Left colon (tissue), 2 donors: ENCODE measurements around the gene ZNF784. TPM values are rescaled to one million over a fixed set of nuclear protein-coding genes. Genes with fewer than 3 reads are reported as not detected.

Experiments used
- ATAC-seq: fragments of 200-7000 bp; cut with Tn5 transposase; one replicate; pipeline ENCODE4 v1.9.1; 2020; ENCODE audit warnings: mild to moderate bottlenecking, moderate library complexity
- DNase-seq, 2 donors: peaks; one replicate each; pipeline ENCODE4 v3.0.0-alpha.2; 2020
- intact Hi-C, 2 donors: fragments of 100-400 bp; cut with DNase I in 1 of 2; cut with micrococcal nuclease in 1 of 2; formaldehyde crosslinking; loops; one replicate each; pipeline versions ENCODE4 v1.11.2 to v1.14.0; 2022; cut with DNase I, micrococcal nuclease
- long read RNA-seq: library from polyadenylated mRNA; unstranded; transcript quantifications from one replicate; pipeline ENCODE4 v2.0.0, GENCODE V29; 2021
- total RNA-seq, 2 donors: library from RNA; stranded (reverse); fragmentation: NEBNext Ultra II Directional; extraction: Animal tissue kit (Norgen Biotek cat#: 25700); gene quantifications; one replicate each; pipeline ENCODE4 v1.2.1, GENCODE V29; 2021
- donor health status: DM: no; HTN: no; CAD: no.
- donor health status: DM: yes; HTN: yes; CAD: no.

Gene ZNF784, protein sequence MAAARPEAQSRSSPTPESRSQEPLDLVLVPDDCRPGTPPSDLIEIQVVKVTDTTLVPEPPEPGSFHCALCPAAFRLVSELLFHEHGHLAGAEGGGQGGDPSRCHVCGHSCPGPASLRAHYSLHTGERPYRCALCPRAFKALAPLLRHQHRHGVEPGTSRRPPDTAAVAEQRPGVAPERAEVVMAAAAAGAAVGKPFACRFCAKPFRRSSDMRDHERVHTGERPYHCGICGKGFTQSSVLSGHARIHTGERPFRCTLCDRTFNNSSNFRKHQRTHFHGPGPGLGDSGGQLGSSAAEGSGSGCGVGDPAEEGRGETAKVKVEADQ
- 10 to 100 TPM in 1 of 2 donors, 1 to 10 TPM in 1; 8.6 to 11.6 TPM for total RNA-seq
- long read RNA-seq, partial matches to known transcripts, result 0 of 5 reads
- long read RNA-seq, other reads (novel, unspliced or antisense), result 3 of 5 reads

DNA sequence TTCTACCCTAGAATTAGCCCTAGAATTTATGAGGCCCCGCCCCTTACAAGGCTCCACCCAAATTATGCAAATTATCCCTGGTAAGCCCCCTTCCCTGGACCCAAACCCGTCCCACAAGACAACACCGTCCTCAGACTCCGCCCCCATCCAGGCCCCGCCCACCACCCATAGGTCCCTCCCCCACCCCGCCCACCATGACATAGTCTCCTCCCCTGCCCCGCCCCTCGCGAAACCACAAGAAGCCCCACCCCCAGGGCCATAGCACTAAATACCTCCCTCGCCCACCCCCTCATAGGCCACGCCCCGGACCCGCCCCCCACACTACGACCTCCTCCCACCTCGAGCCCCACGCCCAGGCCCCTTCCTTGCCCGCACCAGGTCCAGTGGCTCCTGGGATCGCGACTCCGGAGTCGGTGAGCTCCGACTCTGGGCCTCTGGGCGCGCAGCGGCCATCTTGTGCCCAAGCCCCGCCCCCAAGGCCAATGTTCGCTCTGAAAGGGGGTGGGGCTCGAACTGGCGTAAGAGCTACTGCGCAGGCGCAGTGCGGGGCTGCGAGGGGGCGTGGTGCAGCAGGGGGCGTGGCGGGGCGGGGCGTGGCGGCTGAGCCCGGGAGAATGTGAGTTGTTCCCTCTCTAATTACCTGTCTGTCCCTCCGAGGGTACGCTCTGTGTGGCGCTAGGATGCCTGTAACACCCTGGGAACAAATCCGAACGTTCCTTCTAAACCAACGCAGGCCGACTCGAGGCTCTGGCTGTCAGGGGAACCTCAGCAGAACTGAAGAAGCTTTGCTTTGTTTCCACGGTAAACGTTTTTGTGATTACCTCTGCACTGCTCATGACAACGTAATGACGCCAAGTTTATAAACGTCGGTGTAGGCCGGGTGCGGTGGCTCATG is at the start of gene ZNF784:
TSS of gene ZNF784 (minus strand) at position 458 of the 895 bp plus-strand sequence. CDS start at position 453, 5 bp downstream.
- ATAC-seq, result peak; percentile 91
- DNase-seq, result peak; percentile 85 to 94
- intact Hi-C loops, result no loop called here

- no peak for DNase-seq
- intact Hi-C loops, result no loop called here
- ATAC-seq, result no peak
Observed at GRCh38 chr19:55673889-55674288, 49.5 kb upstream of the ZNF784 start.

DNA sequence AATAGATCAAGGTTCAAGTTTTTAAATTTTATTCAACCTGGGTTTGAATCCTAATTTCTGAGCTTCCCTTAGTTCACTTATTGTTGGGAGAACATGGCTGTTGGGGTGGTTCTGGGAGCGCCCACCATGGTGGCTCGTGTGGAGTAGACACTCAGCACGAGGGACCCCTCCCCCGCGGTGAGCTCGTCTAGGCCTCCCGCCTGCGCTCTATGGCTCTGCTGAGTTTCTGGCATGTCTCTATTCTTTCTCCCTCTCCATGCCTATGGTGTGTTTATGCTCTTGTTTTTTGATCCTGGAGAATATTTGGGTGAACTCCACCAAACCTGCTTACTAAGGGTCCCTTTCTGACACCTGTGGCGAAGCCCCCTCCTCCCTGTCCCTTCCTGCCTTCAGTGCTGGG is 49.1 kb upstream of the ZNF784 start:
- intact Hi-C loops, result no loop called here
- DNase-seq (no peak), ATAC-seq (no peak)

GRCh38 chr19:55672418-55672817 is 48.1 kb upstream of the ZNF784 start:
- intact Hi-C loops, result no loop called here
- no peak for ATAC-seq

DNA sequence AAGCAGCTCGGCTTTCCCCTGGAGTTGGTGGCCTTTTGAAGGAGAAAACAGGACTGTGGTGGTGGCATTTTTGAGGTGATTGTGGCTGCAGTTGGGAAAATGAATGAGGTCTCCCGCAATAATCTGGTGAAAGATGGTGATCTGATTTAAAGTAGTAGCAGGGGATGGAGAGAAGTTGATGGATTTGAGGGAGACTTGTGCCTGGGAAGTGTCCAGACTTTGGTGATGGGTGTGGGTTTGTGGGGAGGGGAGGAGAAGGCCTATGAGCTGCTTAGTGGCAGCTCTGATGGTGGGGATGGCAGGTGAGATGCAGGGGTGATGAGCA is 46.6 kb upstream of the ZNF784 start:
- DNase-seq, result no peak
- ATAC-seq, result no peak
- intact Hi-C loops, result no loop called here

More at GRCh38 chr19:55672418-55672817, 48.1 kb upstream of the ZNF784 start:
- DNase-seq, result no peak

GRCh38 chr19:55670280-55671053 is 46.1 kb upstream of the ZNF784 start:
- no peak for ATAC-seq
- intact Hi-C loops, result no loop called here
- peak in 1 of 2 donors; percentile 39 for DNase-seq

- intact Hi-C loops, result no loop called here
- no peak for DNase-seq
Observed at GRCh38 chr19:55669418-55670279, 45.3 kb upstream of the ZNF784 start.

GRCh38 chr19:55668603-55669348 is 44.4 kb upstream of the ZNF784 start:
- no peak for ATAC-seq
- DNase-seq, result no peak
- intact Hi-C loops, result no loop called here

More at GRCh38 chr19:55669418-55670279, 45.3 kb upstream of the ZNF784 start:
- no peak for ATAC-seq

DNA sequence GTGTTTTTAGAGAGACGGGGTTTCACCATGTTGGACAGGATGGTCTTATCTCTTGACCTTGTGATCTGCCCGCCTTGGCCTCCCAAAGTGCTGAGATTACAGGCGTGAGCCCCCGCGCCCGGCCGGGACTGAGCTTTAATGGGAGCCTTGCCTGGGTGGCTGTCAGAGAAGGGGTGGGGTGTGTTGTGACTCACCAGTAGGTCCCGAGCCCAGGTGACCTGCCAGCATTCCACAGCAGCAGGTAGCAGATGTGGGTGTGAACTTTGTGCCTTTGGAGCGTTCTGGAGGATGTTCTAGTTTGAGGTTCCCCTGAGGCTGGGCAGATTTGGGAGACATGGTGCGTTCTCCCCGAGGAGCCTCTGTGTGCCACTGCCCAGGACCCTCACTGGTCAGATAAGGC is 43.6 kb upstream of the ZNF784 start:
- intact Hi-C loops, result no loop called here
- ATAC-seq (peak; percentile 80), DNase-seq (peak in 1 of 2 donors; percentile 39)

DNA sequence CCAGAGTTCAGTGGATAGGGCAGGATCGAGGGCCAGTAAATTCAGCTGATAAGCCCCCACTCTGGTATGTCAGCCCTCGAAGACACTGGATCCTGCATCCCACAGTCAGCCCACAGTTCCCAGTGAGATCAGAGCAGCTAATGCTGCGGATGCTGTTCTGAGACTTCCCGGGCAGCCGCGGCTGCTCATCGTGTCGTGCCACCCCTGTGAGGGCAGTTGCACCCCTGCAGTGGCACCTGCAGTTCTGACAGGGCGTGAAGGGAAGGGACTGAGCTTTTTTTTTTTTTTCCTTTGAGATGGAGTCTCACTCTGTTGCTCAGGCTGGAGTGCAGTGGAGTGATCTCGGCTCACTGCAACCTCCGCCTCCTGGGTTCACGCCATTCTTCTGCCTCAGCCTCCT is 43.1 kb upstream of the ZNF784 start:
- intact Hi-C loops, result no loop called here
- DNase-seq (no peak), ATAC-seq (no peak)

GRCh38 chr19:55667006-55667381 is 42.6 kb upstream of the ZNF784 start:
- intact Hi-C loops, result no loop called here
- no peak for DNase-seq
- no peak for ATAC-seq

DNA sequence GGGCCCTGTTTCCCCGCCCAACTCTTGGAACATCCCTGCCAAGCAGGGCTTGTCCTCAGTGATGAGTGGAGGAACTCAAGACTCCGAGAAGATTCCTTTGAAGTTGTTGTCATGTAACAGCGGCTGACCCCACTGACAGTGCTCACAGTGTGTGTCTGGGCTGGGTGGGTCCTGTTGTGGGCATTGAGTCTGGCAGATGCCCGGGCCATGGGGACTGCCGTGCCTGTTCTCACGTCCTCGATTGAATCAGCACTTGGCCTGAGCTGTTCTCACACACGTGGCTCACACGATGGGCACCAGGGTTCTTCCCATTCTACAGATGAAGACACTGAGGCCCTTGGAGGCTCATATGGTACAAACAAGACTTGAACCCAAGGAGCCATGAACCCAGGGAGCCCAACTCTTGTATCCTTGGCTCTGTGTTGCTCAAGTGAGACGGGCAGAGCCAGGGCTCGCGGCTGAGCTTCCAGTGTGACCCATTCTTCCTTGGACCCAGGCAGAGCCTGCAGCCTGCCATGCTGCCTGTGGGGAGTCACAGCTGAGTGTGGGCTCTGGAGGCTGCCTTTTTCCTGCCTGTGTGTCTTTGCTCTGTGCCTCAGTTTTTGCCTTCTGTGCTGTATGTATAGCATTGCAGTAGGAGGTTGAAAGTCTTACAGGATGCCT is 42.1 kb upstream of the ZNF784 start:
- ATAC-seq (no peak), DNase-seq (no peak)
- intact Hi-C loops, result no loop called here

- intact Hi-C loops, result no loop called here
- ATAC-seq, result no peak
Observed at GRCh38 chr19:55663846-55664536, 39.6 kb upstream of the ZNF784 start.

GRCh38 chr19:55661826-55662225 is 37.5 kb upstream of the ZNF784 start:
- intact Hi-C loops, result no loop called here
- no peak for ATAC-seq
- DNase-seq, result no peak

More at GRCh38 chr19:55663846-55664536, 39.6 kb upstream of the ZNF784 start:
- DNase-seq, result no peak

DNA sequence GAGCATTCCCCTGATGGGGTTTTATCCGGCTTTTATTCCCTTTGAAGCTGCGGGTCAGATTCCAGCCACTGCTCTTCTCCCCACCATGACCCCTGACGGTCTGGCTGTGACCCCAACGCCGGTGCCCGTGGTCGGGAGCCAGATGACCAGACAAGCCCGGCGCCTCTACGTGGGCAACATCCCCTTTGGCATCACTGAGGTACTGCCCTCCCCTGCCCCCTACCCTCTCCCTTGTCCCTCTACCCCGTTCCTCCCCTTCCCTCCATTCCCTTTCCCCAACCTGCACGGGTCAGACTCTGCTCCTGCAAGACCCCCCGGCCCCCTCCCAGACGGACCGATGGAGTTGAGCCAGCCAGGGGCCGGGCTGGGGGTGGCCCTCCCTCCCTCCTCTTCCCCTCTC is 36.6 kb upstream of the ZNF784 start:
- ATAC-seq (no peak), DNase-seq (no peak)
- intact Hi-C loops, result no loop called here

DNA sequence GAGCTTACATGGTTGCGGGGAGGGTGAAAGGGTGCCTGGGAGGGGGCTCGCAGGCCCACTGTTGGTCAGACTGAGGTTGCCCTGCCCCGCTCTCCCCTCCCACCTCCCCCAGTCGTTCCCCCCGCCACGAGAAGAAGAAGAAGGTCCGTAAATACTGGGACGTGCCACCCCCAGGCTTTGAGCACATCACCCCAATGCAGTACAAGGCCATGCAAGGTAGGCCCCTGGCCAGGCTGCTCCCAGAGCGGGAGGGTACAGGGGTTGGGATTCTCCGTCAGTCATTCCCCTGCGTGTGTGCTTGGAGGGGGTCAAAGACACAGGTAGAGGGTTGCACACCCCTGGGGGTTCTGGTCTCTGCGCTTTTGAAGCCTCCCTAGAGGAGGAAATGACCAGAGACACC is 36.0 kb upstream of the ZNF784 start:
- DNase-seq (no peak), ATAC-seq (no peak)
- intact Hi-C loops, result no loop called here

DNA sequence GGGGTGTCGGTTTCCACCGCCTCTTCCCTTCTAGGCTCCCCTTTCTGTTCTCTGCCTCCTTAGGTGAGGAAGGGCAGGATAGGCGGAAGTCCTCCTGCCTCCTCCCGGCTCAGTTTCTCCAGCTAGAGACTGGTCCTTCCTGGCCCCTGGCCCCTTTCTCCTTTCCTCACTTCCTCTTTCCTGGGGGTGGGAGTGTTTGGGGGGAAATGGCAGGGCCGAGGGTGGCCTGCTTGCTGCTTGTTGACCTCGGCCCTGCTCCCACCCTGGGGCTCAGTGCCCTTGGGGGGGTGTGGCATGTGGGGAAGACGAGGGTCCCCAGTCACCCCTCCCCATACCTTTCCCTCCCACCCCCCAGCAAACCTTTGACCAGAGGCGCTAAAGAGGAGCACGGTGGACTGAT is 35.5 kb upstream of the ZNF784 start:
- ATAC-seq, result no peak
- DNase-seq, result no peak

More for the DNA sequence above, 35.5 kb upstream of the ZNF784 start:
- intact Hi-C loops, result no loop called here
